Adipocyte (in vitro differentiated cells): ENCODE results near the gene WDTC1.

Experiments used
- DNase-seq: peaks from one replicate; pipeline ENCODE4 v3.0.0-alpha.2; 2015; ENCODE audit warnings: low read depth
- H3K27me3 ChIP-seq: replicated peaks from 2 replicates; pipeline ENCODE4 v1.7.0; 2013; ENCODE audit warnings: mild to moderate bottlenecking, low read length, moderate library complexity; ENCODE audit not compliant: control insufficient read depth, insufficient read depth
- H3K36me3 ChIP-seq: 2 replicates; pipeline ENCODE4 v1.7.0; 2013; ENCODE audit warnings: low read length, mild to moderate bottlenecking, moderate library complexity; ENCODE audit not compliant: control insufficient read depth, insufficient read depth, severe bottlenecking
- H3K4me1 ChIP-seq: 2 replicates; pipeline ENCODE4 v1.7.0; 2013; ENCODE audit warnings: mild to moderate bottlenecking, low read length, moderate library complexity; ENCODE audit not compliant: control insufficient read depth, insufficient read depth
- H3K4me3 ChIP-seq: 2 replicates; pipeline ENCODE4 v1.7.0; 2013; ENCODE audit warnings: mild to moderate bottlenecking, low read length, moderate library complexity
- H3K9ac ChIP-seq: 2 replicates; pipeline ENCODE4 v1.7.0; 2013; ENCODE audit warnings: mild to moderate bottlenecking, low read length, moderate library complexity
- H3K9me3 ChIP-seq: 2 replicates; pipeline ENCODE4 v1.7.0; 2013; ENCODE audit warnings: mild to moderate bottlenecking, low read length, moderate library complexity; ENCODE audit not compliant: control insufficient read depth

Gene WDTC1

GRCh38 chr1:27339213-27339612 lies 104.8 kb downstream of the WDTC1 start:
- no peaks in the 10 kb centered on the region for H3K27me3 ChIP-seq
- peaks cover 24% of the 10 kb centered on the region for H3K36me3 ChIP-seq
- peaks cover 10% of the 10 kb centered on the region for H3K4me1 ChIP-seq
- no peaks in the 10 kb centered on the region for H3K9me3 ChIP-seq
- no peak overlapping the region for H3K9ac ChIP-seq
- no peak overlapping the region for H3K4me3 ChIP-seq
- DNase-seq = no peak

DNA sequence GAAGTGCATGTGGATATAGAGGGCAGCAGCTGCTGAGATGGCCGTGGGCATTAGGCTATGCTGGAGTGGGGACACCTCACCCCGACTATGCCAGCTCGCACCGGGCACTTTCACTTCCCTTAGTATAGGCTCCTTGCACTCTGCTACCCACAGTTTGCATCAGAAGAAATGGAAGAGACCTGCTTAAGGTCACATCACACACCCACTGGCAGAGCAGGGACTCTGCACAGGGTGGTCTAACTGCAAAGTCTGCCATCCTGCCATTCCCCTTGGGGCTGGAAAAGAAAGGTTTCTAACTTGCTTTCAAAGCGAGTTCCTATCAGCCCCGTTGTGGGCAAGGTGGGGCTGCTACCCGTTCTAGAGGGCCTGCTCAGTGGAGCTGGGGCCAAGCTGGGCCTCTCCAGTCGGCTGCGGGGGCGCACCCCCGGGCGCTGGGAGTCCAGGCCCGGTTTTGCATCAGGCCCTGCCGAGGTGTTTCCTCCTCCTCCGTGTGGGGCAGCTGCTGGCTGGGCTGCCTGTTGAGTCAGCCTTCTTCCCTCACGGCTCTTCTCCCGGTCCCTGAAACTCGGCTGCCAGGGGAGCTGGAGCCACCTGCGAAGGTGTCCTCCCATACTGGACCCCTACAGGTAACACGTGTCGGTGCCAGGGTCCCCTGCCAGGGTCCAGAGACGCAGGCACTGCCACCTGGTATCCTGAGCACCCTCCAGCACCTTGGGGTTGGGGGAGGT lies 107.3 kb downstream of the WDTC1 start, which contains the start of gene SYTL1:
Gene SYTL1 (plus strand): TSS at position 498 of the 728 bp plus-strand sequence. CDS start 3,313 bp downstream, outside the sequence.
- H3K9me3 ChIP-seq = no peaks in the 10 kb centered on the region
- peak; percentile 55 for DNase-seq
- peaks cover 3% of the 10 kb centered on the region for H3K36me3 ChIP-seq
- H3K9ac ChIP-seq = no peak within 1 kb of the TSS
- H3K4me3 ChIP-seq = no peak within 1 kb of the TSS
- peaks cover 10% of the 10 kb centered on the region for H3K4me1 ChIP-seq
- no peaks in the 10 kb centered on the region for H3K27me3 ChIP-seq

DNA sequence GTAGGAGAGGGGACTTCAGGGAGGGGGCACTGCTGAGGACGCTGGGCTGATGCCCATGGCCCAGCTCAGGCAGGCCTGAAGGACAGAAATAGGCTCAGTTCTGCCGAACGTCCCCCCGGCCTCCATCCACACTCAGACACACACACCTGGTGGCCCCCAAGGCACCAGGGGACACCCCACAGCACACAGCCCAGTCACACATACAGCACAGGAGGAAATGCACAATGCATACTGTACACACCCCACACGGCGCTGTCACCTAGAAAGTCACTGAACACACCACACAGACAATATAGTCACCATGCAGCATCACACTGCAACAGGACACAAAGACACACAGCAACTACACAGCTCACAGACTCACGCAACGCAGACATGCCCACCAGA lies 108.0 kb downstream of the WDTC1 start:
- Histone ChIP-seq H3K9me3 (no peaks in the 10 kb centered on the region), H3K36me3 (peaks cover 3% of the 10 kb centered on the region), H3K9ac (no peak overlapping the region), H3K4me3 (no peak overlapping the region), H3K4me1 (peaks cover 10% of the 10 kb centered on the region), H3K27me3 (no peaks in the 10 kb centered on the region)
- DNase-seq = no peak

GRCh38 chr1:27342778-27343638 lies 108.6 kb downstream of the WDTC1 start:
- Histone ChIP-seq H3K9ac (no peak overlapping the region), H3K4me3 (no peak overlapping the region), H3K36me3 (peaks cover 3% of the 10 kb centered on the region), H3K4me1 (peaks cover 10% of the 10 kb centered on the region), H3K9me3 (no peaks in the 10 kb centered on the region), H3K27me3 (no peaks in the 10 kb centered on the region)
- no peak for DNase-seq

- no peaks in the 10 kb centered on the region for H3K9me3 ChIP-seq
- no peak overlapping the region for H3K4me3 ChIP-seq
- H3K36me3 ChIP-seq = peaks cover under 1% of the 10 kb centered on the region
- no peak for DNase-seq
- peaks cover 10% of the 10 kb centered on the region for H3K4me1 ChIP-seq
- no peak overlapping the region for H3K9ac ChIP-seq
- no peaks in the 10 kb centered on the region for H3K27me3 ChIP-seq
These were observed 109.2 kb downstream of the WDTC1 start for GRCh38 chr1:27343639-27344025.

DNA sequence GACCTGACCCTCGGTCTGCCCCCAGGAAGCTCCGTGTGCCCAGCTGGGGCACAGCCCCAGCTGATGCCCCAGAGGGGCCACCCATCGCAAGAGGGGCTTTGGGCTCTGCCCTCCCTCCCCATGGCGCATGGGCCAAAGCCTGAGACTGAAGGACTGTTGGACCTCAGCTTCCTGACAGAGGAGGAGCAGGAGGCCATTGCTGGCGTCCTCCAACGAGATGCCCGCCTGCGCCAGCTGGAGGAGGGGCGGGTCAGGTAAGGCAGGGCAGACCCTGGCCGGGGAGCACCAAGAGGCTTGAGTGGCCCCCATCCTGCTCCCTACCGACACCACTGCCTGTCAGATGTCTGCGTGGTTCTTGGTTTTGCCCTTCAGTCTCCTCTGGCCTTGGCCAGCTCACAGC lies 110.8 kb downstream of the WDTC1 start:
- no peak overlapping the region for H3K4me3 ChIP-seq
- H3K4me1 ChIP-seq = peaks cover 15% of the 10 kb centered on the region
- no peaks in the 10 kb centered on the region for H3K36me3 ChIP-seq
- no peak overlapping the region for H3K9ac ChIP-seq
- no peaks in the 10 kb centered on the region for H3K27me3 ChIP-seq
- no peak for DNase-seq
- H3K9me3 ChIP-seq = no peaks in the 10 kb centered on the region

GRCh38 chr1:27346357-27346756 lies 111.9 kb downstream of the WDTC1 start:
- no peaks in the 10 kb centered on the region for H3K36me3 ChIP-seq
- no peaks in the 10 kb centered on the region for H3K9me3 ChIP-seq
- H3K9ac ChIP-seq = no peak overlapping the region
- DNase-seq = no peak
- peaks cover 13% of the 10 kb centered on the region for H3K4me1 ChIP-seq
- H3K4me3 ChIP-seq = no peak overlapping the region
- no peaks in the 10 kb centered on the region for H3K27me3 ChIP-seq

DNA sequence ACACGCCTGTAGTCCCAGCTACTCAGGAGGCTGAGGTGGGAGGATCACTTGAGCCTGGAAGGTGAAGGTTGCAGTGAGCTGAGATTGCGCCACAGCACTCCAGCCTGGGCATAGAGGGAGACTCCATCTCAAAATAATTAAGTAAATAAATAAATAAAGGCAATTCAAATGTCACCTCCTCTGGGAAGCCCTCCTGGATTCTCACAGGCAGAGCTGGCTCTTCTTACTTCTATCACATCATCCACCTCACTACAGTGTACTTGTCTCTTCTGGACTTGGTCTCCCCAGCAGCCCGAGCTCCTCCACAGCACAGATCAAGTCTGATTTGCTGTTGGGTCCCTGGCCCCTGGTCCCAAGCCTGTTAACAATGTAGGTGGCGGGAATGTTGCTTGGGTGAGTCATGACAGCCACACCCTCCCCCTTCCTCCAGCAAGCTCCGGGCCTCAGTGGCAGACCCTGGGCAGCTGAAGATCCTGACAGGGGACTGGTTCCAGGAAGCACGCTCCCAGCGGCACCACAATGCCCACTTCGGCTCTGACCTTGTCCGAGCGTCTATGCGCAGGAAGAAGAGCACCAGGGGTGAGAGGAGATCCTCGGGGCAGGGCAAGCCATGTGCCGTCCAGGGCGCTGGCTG lies 112.7 kb downstream of the WDTC1 start:
- peaks cover 6% of the 10 kb centered on the region for H3K4me1 ChIP-seq
- H3K9ac ChIP-seq = no peak overlapping the region
- H3K27me3 ChIP-seq = no peaks in the 10 kb centered on the region
- no peak for DNase-seq
- no peak overlapping the region for H3K4me3 ChIP-seq
- H3K36me3 ChIP-seq = no peaks in the 10 kb centered on the region
- H3K9me3 ChIP-seq = no peaks in the 10 kb centered on the region

DNA sequence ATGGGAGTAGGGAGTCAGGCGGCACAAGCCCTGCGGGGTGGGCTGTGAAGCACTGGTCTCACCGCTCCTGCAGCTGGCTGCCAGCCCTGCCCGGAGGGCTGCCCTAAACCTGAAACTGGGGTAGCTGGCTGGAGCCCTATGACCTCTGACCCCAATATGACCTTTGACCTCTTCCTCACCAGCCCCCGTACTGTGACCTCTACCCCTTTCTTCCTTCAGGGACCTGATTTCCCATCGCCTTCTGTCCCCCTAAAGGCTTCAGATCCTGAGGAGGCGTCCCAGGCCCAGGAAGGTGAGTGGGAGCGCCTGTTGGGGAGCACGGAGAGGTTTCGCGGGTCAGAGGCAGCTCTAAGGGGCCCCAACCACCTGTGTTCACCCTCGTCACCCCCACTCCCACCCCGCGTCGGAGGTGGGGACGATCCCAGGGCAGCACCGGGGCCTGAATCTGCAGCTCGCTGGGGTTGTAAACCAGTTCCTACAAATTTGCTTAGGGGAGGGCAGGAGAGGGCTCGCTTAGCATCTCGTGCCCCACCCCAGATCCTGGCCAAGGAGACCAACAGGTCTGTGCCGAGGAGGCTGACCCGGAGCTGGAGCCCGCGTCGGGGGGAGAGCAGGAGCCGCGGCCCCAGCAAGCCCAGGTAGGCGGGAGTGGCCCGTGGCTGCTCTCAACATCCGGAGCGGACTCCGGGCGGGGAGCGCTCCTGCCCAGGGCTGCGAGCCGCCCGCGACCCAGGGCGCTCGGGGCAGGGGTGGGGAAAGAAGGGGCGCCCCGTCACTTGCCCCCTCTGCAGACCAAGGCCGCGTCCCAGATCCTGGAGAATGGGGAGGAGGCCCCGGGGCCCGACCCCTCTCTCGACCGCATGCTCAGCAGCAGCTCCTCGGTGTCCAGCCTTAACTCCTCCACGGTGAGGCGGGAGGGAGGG lies 114.7 kb downstream of the WDTC1 start:
- Histone ChIP-seq H3K36me3 (peaks cover 12% of the 10 kb centered on the region), H3K4me3 (peak overlapping the region; percentile 52), H3K4me1 (peaks cover 6% of the 10 kb centered on the region), H3K9me3 (no peaks in the 10 kb centered on the region), H3K27me3 (no peaks in the 10 kb centered on the region), H3K9ac (no peak overlapping the region)
- DNase-seq = peak; percentile 24

- Histone ChIP-seq H3K4me3 (peak overlapping the region; percentile 52), H3K9me3 (no peaks in the 10 kb centered on the region), H3K27me3 (no peaks in the 10 kb centered on the region), H3K4me1 (peaks cover 6% of the 10 kb centered on the region), H3K36me3 (peaks cover 13% of the 10 kb centered on the region), H3K9ac (peak overlapping the region; percentile 44)
- peak; percentile 77 for DNase-seq
These were observed 115.6 kb downstream of the WDTC1 start for GRCh38 chr1:27349784-27350662.
